HG03575 (cell line): ENCODE results near the gene RS1.

Experiments
- ATAC-seq: cut with Tn5 transposase; IDR thresholded peaks from one replicate; pipeline ENCODE4 v1.9.1; 2021; ENCODE audit not compliant: unreplicated experiment, insufficient number of reproducible peaks, low FRiP score; ENCODE audit errors: extremely low read depth

RS1 gene

DNA sequence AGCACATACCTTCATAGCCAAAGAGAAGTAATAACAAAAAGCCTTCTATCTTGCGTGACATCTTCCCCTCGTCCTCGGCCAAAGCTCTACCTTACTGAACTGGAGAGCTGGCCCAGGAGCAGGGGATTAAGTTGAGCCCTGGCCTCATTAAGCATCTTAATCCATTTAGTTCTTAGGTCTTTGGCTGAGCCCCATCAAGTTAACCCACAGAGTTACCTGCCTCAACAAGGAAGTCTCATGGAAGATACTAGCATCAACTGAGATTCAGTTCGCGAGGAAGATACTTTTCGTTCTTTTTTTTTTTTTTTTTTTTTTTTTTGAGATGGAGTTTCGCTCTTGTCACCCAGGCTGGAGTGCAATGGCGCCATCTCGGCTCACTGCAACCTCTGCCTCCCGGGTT is at the start of gene RS1:
Gene RS1, minus strand, starts transcription at position 101 of the 400 bp plus-strand sequence. Its CDS starts 40 bp downstream, at position 61.
- ATAC-seq, result no peak

- no peak for ATAC-seq
These were observed 47.9 kb upstream of the RS1 start for GRCh38 chrX:18719852-18720251.

GRCh38 chrX:18714910-18715309 is 43.0 kb upstream of the RS1 start:
- no peak for ATAC-seq

DNA sequence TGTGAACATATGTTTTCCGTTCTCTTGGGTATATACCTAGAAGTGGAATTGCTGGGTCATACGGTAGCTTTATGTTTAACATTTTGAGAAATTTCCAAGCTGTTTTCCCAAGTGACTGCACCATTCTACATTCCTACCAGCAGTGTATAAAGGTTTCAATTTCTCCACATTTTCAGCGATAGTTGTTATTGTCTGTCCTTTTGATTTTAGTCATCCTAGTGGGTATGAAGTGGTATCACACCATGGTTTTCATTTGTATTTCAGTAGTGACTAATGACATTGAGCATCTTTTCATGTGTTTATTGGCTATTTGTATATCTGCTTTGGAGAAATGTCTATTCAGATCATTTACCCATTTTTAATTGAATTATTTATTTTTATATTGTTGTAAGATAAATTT is 37.9 kb upstream of the RS1 start:
- no peak for ATAC-seq

GRCh38 chrX:18707426-18708049 is 35.6 kb upstream of the RS1 start, which contains the start of gene PPEF1:
PPEF1 (plus strand) TSS chrX:18707645; CDS start chrX:18707781, 136 bp downstream.
- no peak for ATAC-seq

DNA sequence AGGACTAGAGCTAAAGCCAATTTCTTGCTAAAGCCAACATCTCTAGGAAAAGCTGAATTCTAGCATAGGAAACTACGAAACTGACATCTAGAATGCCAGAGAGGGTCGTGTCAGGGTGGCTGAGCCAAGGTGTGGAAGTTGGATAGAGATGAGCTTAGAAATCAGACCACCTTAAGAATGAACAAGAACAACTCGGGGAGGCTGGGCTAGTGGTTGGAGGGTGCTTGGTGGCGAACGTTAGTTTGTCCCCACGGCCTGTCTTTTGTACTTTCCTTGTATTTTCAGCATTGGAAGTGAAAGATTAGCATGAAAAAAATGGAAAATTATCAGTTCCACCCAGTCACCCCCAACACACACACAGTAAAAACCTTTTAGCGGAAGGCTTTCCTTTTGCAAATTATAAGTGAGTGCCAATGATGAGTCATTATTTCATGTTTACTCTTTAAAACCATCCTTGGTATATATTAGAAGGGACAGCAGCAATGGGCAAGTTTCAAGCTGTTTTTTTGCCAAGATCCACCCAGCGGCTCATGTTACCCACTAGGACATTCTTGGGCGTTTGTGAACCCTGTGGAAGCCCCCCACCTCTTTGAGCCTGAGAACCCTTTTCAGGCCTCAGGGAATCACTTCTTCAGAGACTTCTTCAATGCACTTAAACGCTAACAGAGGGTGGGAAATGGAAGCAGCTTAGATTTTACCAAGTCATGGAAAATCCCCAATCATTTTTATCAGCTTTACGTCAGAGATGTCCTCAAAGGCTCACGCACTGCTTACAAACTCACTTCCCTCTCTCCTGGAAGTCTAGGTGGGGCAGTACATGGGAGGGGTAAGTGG is 30.7 kb upstream of the RS1 start:
- no peak for ATAC-seq

GRCh38 chrX:18701621-18702361 is 29.9 kb upstream of the RS1 start:
- no peak for ATAC-seq

- ATAC-seq, result no peak
These were observed 27.1 kb upstream of the RS1 start for GRCh38 chrX:18698737-18699650.

DNA sequence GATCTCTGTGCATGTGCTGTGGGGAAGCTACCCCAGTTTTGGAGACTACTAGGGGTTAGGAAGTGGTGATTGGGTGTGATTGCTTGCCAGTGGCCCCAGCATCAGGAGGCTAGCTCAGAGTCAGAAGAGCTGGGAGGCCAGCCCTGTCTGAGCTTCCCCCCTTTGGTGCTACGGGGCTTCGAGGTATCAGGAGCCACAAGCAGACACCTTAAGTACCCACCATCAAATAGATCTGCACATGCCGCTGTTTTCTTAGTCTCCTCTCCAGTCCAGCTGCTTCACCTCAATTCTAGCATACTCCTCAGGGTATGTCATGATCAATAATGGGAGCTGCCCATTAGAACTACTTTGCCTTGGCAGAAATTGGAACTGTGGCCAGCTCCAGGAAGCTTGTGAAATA is 24.7 kb upstream of the RS1 start:
- ATAC-seq, result no peak

GRCh38 chrX:18692541-18692940 is 20.6 kb upstream of the RS1 start:
- ATAC-seq, result no peak

DNA sequence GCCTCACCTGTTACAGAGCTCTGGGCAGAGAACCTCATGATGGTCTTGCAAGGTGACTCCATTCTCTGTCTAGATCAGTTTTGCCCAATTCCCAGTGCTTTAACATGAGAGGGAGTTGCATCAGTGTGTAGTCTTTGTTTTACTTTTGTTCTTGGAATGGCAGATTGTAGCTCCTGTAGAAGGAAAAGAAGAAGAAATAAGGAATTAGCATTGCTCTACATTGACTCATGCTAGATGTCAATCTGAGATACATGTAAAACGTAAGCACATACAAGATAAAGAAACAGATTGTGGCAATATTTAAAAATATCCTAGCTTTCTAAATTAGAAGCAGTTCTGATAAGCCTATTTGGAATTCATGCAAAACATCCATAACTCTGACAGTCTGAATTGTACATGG is 19.5 kb upstream of the RS1 start:
- ATAC-seq, result no peak

GRCh38 chrX:18687856-18688495 is 16.1 kb upstream of the RS1 start:
- no peak for ATAC-seq

DNA sequence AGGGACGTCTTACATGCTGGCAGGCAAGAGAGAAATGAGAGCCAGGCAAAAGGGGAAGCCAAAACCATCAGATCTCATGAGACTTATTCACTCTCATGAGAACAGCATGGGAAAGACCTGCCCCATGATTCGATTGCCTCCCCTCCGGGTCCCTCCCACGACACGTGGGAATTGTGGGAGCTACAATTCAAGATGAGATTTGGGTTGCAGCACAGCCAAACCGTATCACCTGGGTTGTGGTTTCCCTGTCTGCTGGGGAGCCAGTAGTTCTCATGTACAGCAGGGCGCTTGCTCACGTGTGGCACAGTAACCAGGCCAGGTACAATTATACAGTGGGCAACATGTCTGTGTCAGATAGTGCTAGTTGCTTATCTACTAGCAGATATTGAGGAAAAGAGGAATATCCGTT is 11.1 kb upstream of the RS1 start:
- no peak for ATAC-seq

- ATAC-seq, result no peak
These were observed 10.1 kb upstream of the RS1 start for GRCh38 chrX:18681996-18682395.

- no peak for ATAC-seq
These were observed 5.4 kb upstream of the RS1 start for GRCh38 chrX:18677161-18677869.

DNA sequence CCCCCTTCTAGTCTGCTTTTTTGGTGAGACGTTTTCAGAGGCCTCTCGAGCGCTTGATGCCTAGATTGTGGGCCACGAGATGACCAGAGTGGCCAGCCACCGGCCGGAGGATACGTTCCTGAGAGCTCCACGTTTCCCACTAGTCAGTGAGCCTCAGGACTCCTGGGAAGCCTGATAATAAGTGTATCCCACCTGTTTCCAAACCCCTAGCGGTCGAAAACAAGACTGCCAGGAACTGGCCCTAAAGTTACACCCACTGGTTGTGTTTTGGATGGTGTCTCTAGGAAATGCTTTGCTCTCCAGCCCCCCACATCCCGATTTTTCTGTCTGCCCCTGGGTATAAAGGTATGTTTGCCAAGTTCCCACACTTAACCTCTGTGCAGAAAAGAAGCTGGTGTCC is 4.6 kb upstream of the RS1 start:
- ATAC-seq, result no peak

DNA sequence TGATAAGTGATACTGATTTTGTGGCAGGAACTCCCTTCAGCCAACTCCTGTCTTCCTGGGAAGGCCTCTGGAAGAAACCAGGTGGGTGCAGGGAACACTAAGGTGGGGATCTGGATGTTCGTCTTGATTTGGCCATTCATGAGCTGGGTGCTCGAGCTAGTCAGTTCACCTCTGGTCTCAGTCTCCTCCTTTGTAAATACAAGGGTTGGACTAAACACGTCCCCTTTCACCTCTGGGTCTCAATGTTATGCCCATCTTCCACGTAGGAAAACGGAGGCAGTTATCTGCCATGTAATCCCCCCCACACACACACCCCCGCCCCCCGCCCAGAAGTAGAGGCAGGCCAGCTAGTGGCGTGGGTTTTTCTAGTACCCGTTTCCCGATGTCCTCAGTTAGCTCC is 4.1 kb upstream of the RS1 start:
- no peak for ATAC-seq
